ENCODE data around the gene ANKRA2.
"Not testable (repeated sequence)": the region's sequence is repeated elsewhere in the genome, so short reads cannot be mapped to it uniquely, and the experiment has no call there.

ANKRA2 gene

GRCh38 chr5:73550016-73550415, 15.4 kb downstream of the ANKRA2 start:
- no peak for DNase-seq (ENCODE audit: low spot score)

- DNase-seq (ENCODE audit: low spot score) = no peak
Observed at GRCh38 chr5:73545403-73545779, 20.0 kb downstream of the ANKRA2 start.

GRCh38 chr5:73544429-73545402, 20.7 kb downstream of the ANKRA2 start:
- DNase-seq (ENCODE audit: low spot score) = no peak

GRCh38 chr5:73542020-73542419, 23.4 kb downstream of the ANKRA2 start:
- DNase-seq (ENCODE audit: low spot score) = no peak

- no peak for DNase-seq (ENCODE audit: low spot score)
Observed at GRCh38 chr5:73540192-73540591, 25.2 kb downstream of the ANKRA2 start.

GRCh38 chr5:73539730-73540129, 25.7 kb downstream of the ANKRA2 start:
- no peak for DNase-seq (ENCODE audit: low spot score)

GRCh38 chr5:73534971-73535370, 30.5 kb downstream of the ANKRA2 start:
- DNase-seq (ENCODE audit: low spot score) = no peak

GRCh38 chr5:73534011-73534644, 31.3 kb downstream of the ANKRA2 start:
- no peak for DNase-seq (ENCODE audit: low spot score)

- no peak for DNase-seq (ENCODE audit: low spot score)
Observed at GRCh38 chr5:73532195-73532594, 33.2 kb downstream of the ANKRA2 start.

GRCh38 chr5:73531356-73531755, 34.1 kb downstream of the ANKRA2 start:
- no peak for DNase-seq (ENCODE audit: low spot score)

- DNase-seq (ENCODE audit: low spot score) = no peak
Observed at GRCh38 chr5:73529081-73529480, 36.4 kb downstream of the ANKRA2 start.

- no peak for DNase-seq (ENCODE audit: low spot score)
Observed at GRCh38 chr5:73528248-73528647, 37.2 kb downstream of the ANKRA2 start.

GRCh38 chr5:73525606-73526203, 39.7 kb downstream of the ANKRA2 start:
- no peak for DNase-seq (ENCODE audit: low spot score)

- no peak for DNase-seq (ENCODE audit: low spot score)
Observed at GRCh38 chr5:73523861-73524260, 41.6 kb downstream of the ANKRA2 start.

GRCh38 chr5:73522989-73523388, 42.5 kb downstream of the ANKRA2 start:
- DNase-seq (ENCODE audit: low spot score) = no peak

- peak; percentile 89 for DNase-seq (ENCODE audit: low spot score)
Observed at GRCh38 chr5:73519531-73520283, 45.7 kb downstream of the ANKRA2 start.

- DNase-seq (ENCODE audit: low spot score) = no peak
Observed at GRCh38 chr5:73515232-73515631, 50.2 kb downstream of the ANKRA2 start.

- no peak for DNase-seq (ENCODE audit: low spot score)
Observed at GRCh38 chr5:73514418-73514817, 51.0 kb downstream of the ANKRA2 start.

GRCh38 chr5:73513996-73514395, 51.4 kb downstream of the ANKRA2 start:
- no peak for DNase-seq (ENCODE audit: low spot score)

- not testable (repeated sequence) for DNase-seq (ENCODE audit: low spot score)
Observed at GRCh38 chr5:73508521-73508920, 56.9 kb downstream of the ANKRA2 start.

- DNase-seq (ENCODE audit: low spot score) = no peak
Observed at GRCh38 chr5:73507062-73507461, 58.4 kb downstream of the ANKRA2 start.

- DNase-seq (ENCODE audit: low spot score) = no peak
Observed at GRCh38 chr5:73506459-73506955, 58.9 kb downstream of the ANKRA2 start.
